Chondrocyte (in vitro differentiated cells): ENCODE measurements around the gene C1orf35. TPM values are rescaled to one million over a fixed set of nuclear protein-coding genes. Genes with fewer than 3 reads are reported as not detected.

Source experiments
- DNase-seq: peaks from one replicate; pipeline ENCODE4 v3.0.0; 2021; ENCODE audit warnings: mixed read lengths, low spot score
- H3K27ac Mint-ChIP-seq: one replicate; pipeline ENCODE4 v1.8.0; 2021; ENCODE audit warnings: mild to moderate bottlenecking, moderate library complexity, mixed read lengths; ENCODE audit not compliant: unreplicated experiment
- H3K27me3 Mint-ChIP-seq: 2 replicates; pipeline ENCODE4 v1.8.0; 2021; ENCODE audit warnings: low read depth, mixed read lengths
- H3K36me3 Mint-ChIP-seq: 2 replicates; pipeline ENCODE4 v1.8.0; 2021; ENCODE audit warnings: low read depth, mixed read lengths
- H3K4me1 Mint-ChIP-seq: 2 replicates; pipeline ENCODE4 v1.8.0; 2021; ENCODE audit warnings: low read depth, mild to moderate bottlenecking, mixed read lengths
- H3K4me3 Mint-ChIP-seq: one replicate; pipeline ENCODE4 v1.8.0; 2021; ENCODE audit warnings: mild to moderate bottlenecking, moderate library complexity, mixed read lengths; ENCODE audit not compliant: unreplicated experiment
- H3K9me3 Mint-ChIP-seq: 2 replicates; pipeline ENCODE4 v1.8.0; 2021; ENCODE audit warnings: low read depth, mixed read lengths
- total RNA-seq: library from RNA; stranded (reverse); gene quantifications from 3 replicates; pipeline ENCODE4 v1.2.1, GENCODE V29; 2021
- TF ChIP-seq, protein P1 (sequence below): fragments of 200-600 bp; sonication (generic); IDR thresholded peaks from 2 replicates; pipeline ENCODE4 v1.5.0; 2021; ENCODE audit warnings: antibody characterized with exemption, mild to moderate bottlenecking, moderate library complexity

The C1orf35 gene
- total RNA-seq, 1 donor from 2014 or later, result 13.3 TPM

- no peaks in the 10 kb centered on the region for H3K9me3 Mint-ChIP-seq
- peaks cover 14% of the 10 kb centered on the region for H3K36me3 Mint-ChIP-seq
- peak; percentile 67 for DNase-seq
- peak overlapping the region; percentile 91 for H3K4me3 Mint-ChIP-seq
- H3K4me1 Mint-ChIP-seq, result peaks cover 28% of the 10 kb centered on the region
- no peaks in the 10 kb centered on the region for H3K27me3 Mint-ChIP-seq
- peak overlapping the region; percentile 76 for H3K27ac Mint-ChIP-seq
- TF ChIP-seq, protein P1, sequence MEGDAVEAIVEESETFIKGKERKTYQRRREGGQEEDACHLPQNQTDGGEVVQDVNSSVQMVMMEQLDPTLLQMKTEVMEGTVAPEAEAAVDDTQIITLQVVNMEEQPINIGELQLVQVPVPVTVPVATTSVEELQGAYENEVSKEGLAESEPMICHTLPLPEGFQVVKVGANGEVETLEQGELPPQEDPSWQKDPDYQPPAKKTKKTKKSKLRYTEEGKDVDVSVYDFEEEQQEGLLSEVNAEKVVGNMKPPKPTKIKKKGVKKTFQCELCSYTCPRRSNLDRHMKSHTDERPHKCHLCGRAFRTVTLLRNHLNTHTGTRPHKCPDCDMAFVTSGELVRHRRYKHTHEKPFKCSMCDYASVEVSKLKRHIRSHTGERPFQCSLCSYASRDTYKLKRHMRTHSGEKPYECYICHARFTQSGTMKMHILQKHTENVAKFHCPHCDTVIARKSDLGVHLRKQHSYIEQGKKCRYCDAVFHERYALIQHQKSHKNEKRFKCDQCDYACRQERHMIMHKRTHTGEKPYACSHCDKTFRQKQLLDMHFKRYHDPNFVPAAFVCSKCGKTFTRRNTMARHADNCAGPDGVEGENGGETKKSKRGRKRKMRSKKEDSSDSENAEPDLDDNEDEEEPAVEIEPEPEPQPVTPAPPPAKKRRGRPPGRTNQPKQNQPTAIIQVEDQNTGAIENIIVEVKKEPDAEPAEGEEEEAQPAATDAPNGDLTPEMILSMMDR, result no peak
These were observed 2.1 kb downstream of the C1orf35 start for GRCh38 chr1:228100822-228101613.

DNA sequence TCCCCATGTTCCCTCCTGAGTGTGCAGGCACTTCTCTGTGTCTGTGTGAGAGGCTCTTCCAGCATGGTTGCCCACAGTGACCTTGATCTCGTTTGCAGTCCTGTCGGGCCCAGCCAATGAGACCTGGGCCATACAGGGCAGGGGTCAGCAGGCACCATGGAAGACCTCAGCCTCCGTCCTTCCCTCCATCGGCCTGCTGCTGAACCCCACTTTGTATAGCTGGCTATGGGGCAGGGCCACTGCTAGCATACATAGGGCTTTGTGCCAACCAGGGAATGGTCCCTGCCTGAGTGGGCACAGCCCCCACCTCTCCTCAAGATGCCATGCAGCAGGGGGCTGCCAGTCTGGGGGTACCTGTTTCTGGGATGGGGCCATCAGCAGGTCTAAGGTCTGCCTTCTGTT, 3.8 kb downstream of the C1orf35 start:
- peak overlapping the region; percentile 45 for H3K27ac Mint-ChIP-seq
- TF ChIP-seq, protein P1, result no peak
- no peaks in the 10 kb centered on the region for H3K27me3 Mint-ChIP-seq
- H3K36me3 Mint-ChIP-seq, result peaks cover 21% of the 10 kb centered on the region
- peaks cover 28% of the 10 kb centered on the region for H3K4me1 Mint-ChIP-seq
- no peak overlapping the region for H3K4me3 Mint-ChIP-seq
- peaks cover 7% of the 10 kb centered on the region for H3K9me3 Mint-ChIP-seq
- peak; percentile 63 for DNase-seq

DNA sequence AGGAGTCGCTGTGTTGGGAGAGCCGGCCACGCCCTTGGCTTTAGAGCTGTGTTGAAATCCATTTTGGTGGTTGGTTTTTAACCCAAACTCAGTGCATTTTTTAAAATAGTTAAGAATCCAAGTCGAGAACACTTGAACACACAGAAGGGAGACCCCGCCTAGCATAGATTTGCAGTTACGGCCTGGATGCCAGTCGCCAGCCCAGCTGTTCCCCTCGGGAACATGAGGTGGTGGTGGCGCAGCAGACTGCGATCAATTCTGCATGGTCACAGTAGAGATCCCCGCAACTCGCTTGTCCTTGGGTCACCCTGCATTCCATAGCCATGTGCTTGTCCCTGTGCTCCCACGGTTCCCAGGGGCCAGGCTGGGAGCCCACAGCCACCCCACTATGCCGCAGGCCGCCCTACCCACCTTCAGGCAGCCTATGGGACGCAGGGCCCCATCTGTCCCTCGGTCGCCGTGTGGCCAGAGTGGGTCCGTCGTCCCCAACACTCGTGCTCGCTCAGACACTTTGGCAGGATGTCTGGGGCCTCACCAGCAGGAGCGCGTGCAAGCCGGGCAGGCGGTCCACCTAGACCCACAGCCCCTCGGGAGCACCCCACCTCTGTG, 4.7 kb downstream of the C1orf35 start:
- H3K36me3 Mint-ChIP-seq, result peaks cover 21% of the 10 kb centered on the region
- no peaks in the 10 kb centered on the region for H3K27me3 Mint-ChIP-seq
- H3K4me3 Mint-ChIP-seq, result no peak overlapping the region
- peak; percentile 86 for DNase-seq
- no peak overlapping the region for H3K27ac Mint-ChIP-seq
- peaks cover 19% of the 10 kb centered on the region for H3K4me1 Mint-ChIP-seq
- TF ChIP-seq, protein P1, result no peak
- peaks cover 7% of the 10 kb centered on the region for H3K9me3 Mint-ChIP-seq

GRCh38 chr1:228097333-228098081, 5.6 kb downstream of the C1orf35 start:
- H3K27ac Mint-ChIP-seq, result no peak overlapping the region
- H3K4me3 Mint-ChIP-seq, result no peak overlapping the region
- no peaks in the 10 kb centered on the region for H3K27me3 Mint-ChIP-seq
- TF ChIP-seq, protein P1, result no peak
- peaks cover 7% of the 10 kb centered on the region for H3K9me3 Mint-ChIP-seq
- H3K36me3 Mint-ChIP-seq, result peaks cover 21% of the 10 kb centered on the region
- DNase-seq, result peak; percentile 86
- peaks cover 20% of the 10 kb centered on the region for H3K4me1 Mint-ChIP-seq
